Lower leg skin (tissue), 3 donors: ENCODE measurements around the gene SLC43A3.

Experiments
- POLR2A ChIP-seq, 2 donors: fragments of 450-650 bp; IDR thresholded peaks; one replicate each; pipeline ENCODE4 v1.6.1; 2016 to 2017; ENCODE audit warnings: antibody characterized with exemption in 2 of 2, mild to moderate bottlenecking in 1 of 2, moderate library complexity in 1 of 2
- TF ChIP-seq, protein P1 (sequence below), 3 donors: fragments of 450-650 bp; IDR thresholded peaks; one replicate each; pipeline ENCODE4 v1.5.1; 2016; ENCODE audit warnings: antibody characterized with exemption in 3 of 3, mild to moderate bottlenecking in 3 of 3, moderate library complexity in 2 of 3

DNA sequence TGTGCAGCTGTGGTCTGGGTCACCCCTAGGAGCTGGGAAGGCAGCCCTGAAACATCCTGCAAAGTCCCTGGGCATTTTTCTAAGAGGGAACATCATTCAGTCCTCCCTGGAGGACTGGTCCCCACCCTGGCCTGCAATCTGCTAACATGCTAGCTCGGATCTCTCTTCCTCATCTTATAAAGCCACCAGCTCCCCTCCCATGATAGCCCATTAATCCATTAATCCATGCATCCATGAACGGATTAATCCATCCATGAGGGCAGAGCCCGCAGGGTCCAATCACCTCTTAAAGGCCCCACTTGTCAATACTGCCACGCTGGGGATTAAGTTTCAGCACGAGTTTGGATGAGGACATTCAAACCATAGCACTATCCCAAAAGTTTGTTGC, 58.1 kb downstream of the SLC43A3 start:
- TF ChIP-seq, protein P1, sequence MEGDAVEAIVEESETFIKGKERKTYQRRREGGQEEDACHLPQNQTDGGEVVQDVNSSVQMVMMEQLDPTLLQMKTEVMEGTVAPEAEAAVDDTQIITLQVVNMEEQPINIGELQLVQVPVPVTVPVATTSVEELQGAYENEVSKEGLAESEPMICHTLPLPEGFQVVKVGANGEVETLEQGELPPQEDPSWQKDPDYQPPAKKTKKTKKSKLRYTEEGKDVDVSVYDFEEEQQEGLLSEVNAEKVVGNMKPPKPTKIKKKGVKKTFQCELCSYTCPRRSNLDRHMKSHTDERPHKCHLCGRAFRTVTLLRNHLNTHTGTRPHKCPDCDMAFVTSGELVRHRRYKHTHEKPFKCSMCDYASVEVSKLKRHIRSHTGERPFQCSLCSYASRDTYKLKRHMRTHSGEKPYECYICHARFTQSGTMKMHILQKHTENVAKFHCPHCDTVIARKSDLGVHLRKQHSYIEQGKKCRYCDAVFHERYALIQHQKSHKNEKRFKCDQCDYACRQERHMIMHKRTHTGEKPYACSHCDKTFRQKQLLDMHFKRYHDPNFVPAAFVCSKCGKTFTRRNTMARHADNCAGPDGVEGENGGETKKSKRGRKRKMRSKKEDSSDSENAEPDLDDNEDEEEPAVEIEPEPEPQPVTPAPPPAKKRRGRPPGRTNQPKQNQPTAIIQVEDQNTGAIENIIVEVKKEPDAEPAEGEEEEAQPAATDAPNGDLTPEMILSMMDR (IDR thresholded peaks at IDR 0.05): no peak
- no peak for TF ChIP-seq POLR2A (IDR thresholded peaks at IDR 0.05)
